HepG2 (cell line): ENCODE measurements around the gene ULBP2. TPM values are rescaled to one million over a fixed set of nuclear protein-coding genes. Genes with fewer than 3 reads are reported as not detected.

ENCODE experiments used
- AGO2 ChIP-seq: fragments of 200-400 bp; formaldehyde crosslinking; optimal IDR thresholded peaks from 2 replicates; pipeline ENCODE3; 2017; ENCODE audit warnings: mild to moderate bottlenecking, low read depth, low read length, moderate library complexity
- ISX ChIP-seq: sonication (generic); formaldehyde crosslinking; conservative IDR thresholded peaks from 2 replicates; pipeline ENCODE4 v1.5.0; 2020; ENCODE audit warnings: missing genetic modification reagents
- KAT2B ChIP-seq: fragments of 150-350 bp; IDR thresholded peaks from 2 replicates; pipeline ENCODE4 v1.6.1; 2014; ENCODE audit warnings: low read depth, low read length, borderline replicate concordance
- MEIS1 ChIP-seq: sonication (generic); formaldehyde crosslinking; IDR thresholded peaks from 2 replicates; pipeline ENCODE4 v1.9.0; 2021; ENCODE audit warnings: mild to moderate bottlenecking, missing genetic modification reagents, moderate library complexity, borderline replicate concordance
- NRL ChIP-seq: sonication (generic); formaldehyde crosslinking; IDR thresholded peaks from 2 replicates; pipeline ENCODE4 v1.5.0; 2020; ENCODE audit warnings: missing genetic modification reagents, mild to moderate bottlenecking, moderate library complexity, borderline replicate concordance
- PITX1 ChIP-seq: sonication (generic); formaldehyde crosslinking; IDR thresholded peaks from 2 replicates; pipeline ENCODE4 v1.5.1; 2020; ENCODE audit warnings: mild to moderate bottlenecking, missing genetic modification reagents
- RFX3 ChIP-seq: IDR thresholded peaks from 2 replicates; pipeline ENCODE4 v1.6.1; 2016; ENCODE audit warnings: missing biosample characterization, missing genetic modification reagents
- RFXAP ChIP-seq: sonication (generic); formaldehyde crosslinking; IDR thresholded peaks from 2 replicates; pipeline ENCODE4 v1.4.0; 2020; ENCODE audit warnings: missing genetic modification reagents, borderline replicate concordance
- U2AF1 ChIP-seq: fragments of 200-400 bp; formaldehyde crosslinking; optimal IDR thresholded peaks from 2 replicates; pipeline ENCODE3; 2017; ENCODE audit warnings: mild to moderate bottlenecking, low read depth, low read length
- XRCC5 ChIP-seq: fragments of 200-400 bp; formaldehyde crosslinking; optimal IDR thresholded peaks from 2 replicates; pipeline ENCODE3; 2017; ENCODE audit warnings: mild to moderate bottlenecking, low read length
- ZBTB20 ChIP-seq: sonication (generic); formaldehyde crosslinking; IDR thresholded peaks from 2 replicates; pipeline ENCODE4 v1.8.1; 2023; ENCODE audit warnings: missing genetic modification reagents, low read depth, mild to moderate bottlenecking, borderline replicate concordance
- ZNF446 ChIP-seq: sonication (generic); formaldehyde crosslinking; IDR thresholded peaks from 2 replicates; pipeline ENCODE4 v1.5.0; 2020; ENCODE audit warnings: mild to moderate bottlenecking, missing genetic modification reagents
- ZNF7 ChIP-seq: IDR thresholded peaks from 2 replicates; pipeline ENCODE4 v1.6.1; 2016; ENCODE audit warnings: missing biosample characterization, missing genetic modification reagents
- ZNF713 ChIP-seq: sonication (generic); formaldehyde crosslinking; IDR thresholded peaks from 2 replicates; pipeline ENCODE4 v1.4.0; 2020; ENCODE audit warnings: mild to moderate bottlenecking, missing genetic modification reagents
- polyA plus RNA-seq, 8 experiments: library from polyadenylated mRNA; depleted of rRNA in 3 of 8; stranded (reverse) in 7 of 8; unstranded in 1 of 8; fragments of >200 nt; fragmentation: Illumina TruSeq in 4 of 8; extraction: Trizol in 4 of 8; gene quantifications; 2 replicates each; pipeline versions ENCODE4 v1.2.1 to v1.2.3, GENCODE V29; 2011 to 2016; ENCODE audit warnings: low read depth in 4 of 8, missing spikeins in 1 of 8, mixed read lengths in 1 of 8; ENCODE audit not compliant: insufficient read depth in 1 of 8
- total RNA-seq, 5 experiments: library from RNA; depleted of rRNA; stranded (reverse); fragments of >200 nt; fragmentation: Illumina TruSeq; extraction: Trizol; gene quantifications; 2 replicates each; pipeline ENCODE4 v1.2.3, GENCODE V29; 2016; ENCODE audit warnings: low read depth in 1 of 5
- TF ChIP-seq, protein P1 (sequence below): sonication (generic); formaldehyde crosslinking; IDR thresholded peaks from 2 replicates; pipeline ENCODE4 v1.5.0; 2020; ENCODE audit warnings: mild to moderate bottlenecking, missing genetic modification reagents
- TF ChIP-seq, protein P2 (sequence below): sonication (generic); formaldehyde crosslinking; IDR thresholded peaks from 2 replicates; pipeline ENCODE4 v1.4.0; 2020; ENCODE audit warnings: mild to moderate bottlenecking, missing genetic modification reagents
- TF ChIP-seq, protein P3 (sequence below): sonication (generic); formaldehyde crosslinking; IDR thresholded peaks from 2 replicates; pipeline ENCODE4 v1.4.0; 2020; ENCODE audit warnings: mild to moderate bottlenecking, missing genetic modification reagents
- TF ChIP-seq, protein P4 (sequence below): sonication (generic); formaldehyde crosslinking; IDR thresholded peaks from 2 replicates; pipeline ENCODE4 v1.8.1; 2023; ENCODE audit warnings: mild to moderate bottlenecking, inconsistent platforms, moderate library complexity, missing genetic modification reagents, borderline replicate concordance
- TF ChIP-seq, protein P5 (sequence below): sonication (generic); formaldehyde crosslinking; IDR thresholded peaks from 2 replicates; pipeline ENCODE4 v1.5.1; 2020; ENCODE audit warnings: mild to moderate bottlenecking, missing genetic modification reagents, moderate library complexity

Gene ULBP2
- total and polyA plus RNA-seq, 2 of the 13 experiments (the other 11 are each of a cell fraction or from before 2014, with no cell fraction given): not detected

DNA sequence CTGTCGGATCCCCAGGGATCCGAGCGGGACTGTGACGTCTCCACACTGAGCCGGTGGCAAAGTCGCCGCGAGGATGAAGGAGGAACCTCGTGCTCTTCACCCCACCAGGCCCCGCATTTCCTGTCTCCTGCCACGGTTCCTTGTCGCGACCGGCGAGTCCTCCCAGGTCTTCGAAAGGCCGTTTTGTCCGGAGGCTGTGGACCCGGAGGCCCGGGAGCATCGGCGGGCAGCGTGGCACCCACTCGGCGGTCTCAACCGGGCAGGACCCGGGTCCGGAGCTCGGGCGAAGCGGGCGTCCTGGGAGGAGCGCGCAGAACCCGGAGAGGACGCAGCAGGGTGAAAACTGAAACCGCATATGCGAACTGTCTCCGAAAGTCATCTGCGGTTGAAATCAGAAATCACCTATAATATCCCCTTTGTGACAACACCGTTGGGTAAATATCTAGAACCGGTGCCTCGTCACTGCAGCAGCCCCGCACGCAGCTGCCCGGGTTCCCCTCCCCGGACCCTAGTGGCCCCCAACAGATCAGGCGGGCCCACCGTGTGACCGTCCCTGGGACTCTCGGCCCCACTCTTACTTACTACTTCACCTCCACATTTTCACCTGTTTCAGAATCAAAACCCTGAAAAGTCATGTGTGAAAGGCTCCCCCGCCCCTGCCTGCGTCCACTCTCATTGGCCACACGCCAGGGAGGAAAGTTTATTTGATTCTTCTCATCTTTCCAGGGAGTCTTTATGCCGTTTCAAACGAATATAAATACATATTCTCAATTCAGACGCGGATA is 3.1 kb upstream of the ULBP2 start (continued):
- TF ChIP-seq ZNF7 (CRISPR knock-in tag) (no peak), ZNF446 (CRISPR knock-in tag) (no peak), ISX (CRISPR knock-in tag) (no peak), U2AF1 (no peak), RFX3 (no peak), RFXAP (no peak), XRCC5 (no peak), AGO2 (no peak), NRL (CRISPR knock-in tag) (no peak), PITX1 (CRISPR knock-in tag) (no peak), KAT2B (no peak), ZBTB20 (CRISPR knock-in tag) (no peak), ZNF713 (no peak), MEIS1 (no peak)
- TF ChIP-seq, protein P1, sequence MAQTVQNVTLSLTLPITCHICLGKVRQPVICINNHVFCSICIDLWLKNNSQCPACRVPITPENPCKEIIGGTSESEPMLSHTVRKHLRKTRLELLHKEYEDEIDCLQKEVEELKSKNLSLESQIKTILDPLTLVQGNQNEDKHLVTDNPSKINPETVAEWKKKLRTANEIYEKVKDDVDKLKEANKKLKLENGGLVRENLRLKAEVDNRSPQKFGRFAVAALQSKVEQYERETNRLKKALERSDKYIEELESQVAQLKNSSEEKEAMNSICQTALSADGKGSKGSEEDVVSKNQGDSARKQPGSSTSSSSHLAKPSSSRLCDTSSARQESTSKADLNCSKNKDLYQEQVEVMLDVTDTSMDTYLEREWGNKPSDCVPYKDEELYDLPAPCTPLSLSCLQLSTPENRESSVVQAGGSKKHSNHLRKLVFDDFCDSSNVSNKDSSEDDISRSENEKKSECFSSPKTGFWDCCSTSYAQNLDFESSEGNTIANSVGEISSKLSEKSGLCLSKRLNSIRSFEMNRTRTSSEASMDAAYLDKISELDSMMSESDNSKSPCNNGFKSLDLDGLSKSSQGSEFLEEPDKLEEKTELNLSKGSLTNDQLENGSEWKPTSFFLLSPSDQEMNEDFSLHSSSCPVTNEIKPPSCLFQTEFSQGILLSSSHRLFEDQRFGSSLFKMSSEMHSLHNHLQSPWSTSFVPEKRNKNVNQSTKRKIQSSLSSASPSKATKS (CRISPR knock-in tag): no peak
- TF ChIP-seq, protein P2, sequence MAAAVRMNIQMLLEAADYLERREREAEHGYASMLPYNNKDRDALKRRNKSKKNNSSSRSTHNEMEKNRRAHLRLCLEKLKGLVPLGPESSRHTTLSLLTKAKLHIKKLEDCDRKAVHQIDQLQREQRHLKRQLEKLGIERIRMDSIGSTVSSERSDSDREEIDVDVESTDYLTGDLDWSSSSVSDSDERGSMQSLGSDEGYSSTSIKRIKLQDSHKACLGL (CRISPR knock-in tag): no peak
- TF ChIP-seq, protein P3, sequence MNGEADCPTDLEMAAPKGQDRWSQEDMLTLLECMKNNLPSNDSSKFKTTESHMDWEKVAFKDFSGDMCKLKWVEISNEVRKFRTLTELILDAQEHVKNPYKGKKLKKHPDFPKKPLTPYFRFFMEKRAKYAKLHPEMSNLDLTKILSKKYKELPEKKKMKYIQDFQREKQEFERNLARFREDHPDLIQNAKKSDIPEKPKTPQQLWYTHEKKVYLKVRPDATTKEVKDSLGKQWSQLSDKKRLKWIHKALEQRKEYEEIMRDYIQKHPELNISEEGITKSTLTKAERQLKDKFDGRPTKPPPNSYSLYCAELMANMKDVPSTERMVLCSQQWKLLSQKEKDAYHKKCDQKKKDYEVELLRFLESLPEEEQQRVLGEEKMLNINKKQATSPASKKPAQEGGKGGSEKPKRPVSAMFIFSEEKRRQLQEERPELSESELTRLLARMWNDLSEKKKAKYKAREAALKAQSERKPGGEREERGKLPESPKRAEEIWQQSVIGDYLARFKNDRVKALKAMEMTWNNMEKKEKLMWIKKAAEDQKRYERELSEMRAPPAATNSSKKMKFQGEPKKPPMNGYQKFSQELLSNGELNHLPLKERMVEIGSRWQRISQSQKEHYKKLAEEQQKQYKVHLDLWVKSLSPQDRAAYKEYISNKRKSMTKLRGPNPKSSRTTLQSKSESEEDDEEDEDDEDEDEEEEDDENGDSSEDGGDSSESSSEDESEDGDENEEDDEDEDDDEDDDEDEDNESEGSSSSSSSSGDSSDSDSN (CRISPR knock-in tag): 0 out of 2 replicates have a peak, but pooled peaks have one; percentile 29
- TF ChIP-seq, protein P4, sequence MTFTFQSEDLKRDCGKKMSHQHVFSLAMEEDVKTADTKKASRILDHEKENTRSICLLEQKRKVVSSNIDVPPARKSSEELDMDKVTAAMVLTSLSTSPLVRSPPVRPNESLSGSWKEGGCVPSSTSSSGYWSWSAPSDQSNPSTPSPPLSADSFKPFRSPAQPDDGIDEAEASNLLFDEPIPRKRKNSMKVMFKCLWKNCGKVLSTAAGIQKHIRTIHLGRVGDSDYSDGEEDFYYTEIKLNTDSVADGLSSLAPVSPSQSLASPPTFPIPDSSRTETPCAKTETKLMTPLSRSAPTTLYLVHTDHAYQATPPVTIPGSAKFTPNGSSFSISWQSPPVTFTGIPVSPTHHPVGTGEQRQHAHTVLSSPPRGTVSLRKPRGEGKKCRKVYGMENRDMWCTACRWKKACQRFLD: no peak
- TF ChIP-seq, protein P5, sequence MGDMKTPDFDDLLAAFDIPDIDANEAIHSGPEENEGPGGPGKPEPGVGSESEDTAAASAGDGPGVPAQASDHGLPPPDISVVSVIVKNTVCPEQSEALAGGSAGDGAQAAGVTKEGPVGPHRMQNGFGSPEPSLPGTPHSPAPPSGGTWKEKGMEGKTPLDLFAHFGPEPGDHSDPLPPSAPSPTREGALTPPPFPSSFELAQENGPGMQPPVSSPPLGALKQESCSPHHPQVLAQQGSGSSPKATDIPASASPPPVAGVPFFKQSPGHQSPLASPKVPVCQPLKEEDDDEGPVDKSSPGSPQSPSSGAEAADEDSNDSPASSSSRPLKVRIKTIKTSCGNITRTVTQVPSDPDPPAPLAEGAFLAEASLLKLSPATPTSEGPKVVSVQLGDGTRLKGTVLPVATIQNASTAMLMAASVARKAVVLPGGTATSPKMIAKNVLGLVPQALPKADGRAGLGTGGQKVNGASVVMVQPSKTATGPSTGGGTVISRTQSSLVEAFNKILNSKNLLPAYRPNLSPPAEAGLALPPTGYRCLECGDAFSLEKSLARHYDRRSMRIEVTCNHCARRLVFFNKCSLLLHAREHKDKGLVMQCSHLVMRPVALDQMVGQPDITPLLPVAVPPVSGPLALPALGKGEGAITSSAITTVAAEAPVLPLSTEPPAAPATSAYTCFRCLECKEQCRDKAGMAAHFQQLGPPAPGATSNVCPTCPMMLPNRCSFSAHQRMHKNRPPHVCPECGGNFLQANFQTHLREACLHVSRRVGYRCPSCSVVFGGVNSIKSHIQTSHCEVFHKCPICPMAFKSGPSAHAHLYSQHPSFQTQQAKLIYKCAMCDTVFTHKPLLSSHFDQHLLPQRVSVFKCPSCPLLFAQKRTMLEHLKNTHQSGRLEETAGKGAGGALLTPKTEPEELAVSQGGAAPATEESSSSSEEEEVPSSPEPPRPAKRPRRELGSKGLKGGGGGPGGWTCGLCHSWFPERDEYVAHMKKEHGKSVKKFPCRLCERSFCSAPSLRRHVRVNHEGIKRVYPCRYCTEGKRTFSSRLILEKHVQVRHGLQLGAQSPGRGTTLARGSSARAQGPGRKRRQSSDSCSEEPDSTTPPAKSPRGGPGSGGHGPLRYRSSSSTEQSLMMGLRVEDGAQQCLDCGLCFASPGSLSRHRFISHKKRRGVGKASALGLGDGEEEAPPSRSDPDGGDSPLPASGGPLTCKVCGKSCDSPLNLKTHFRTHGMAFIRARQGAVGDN (CRISPR knock-in tag): peak; percentile 64
